GDM1 (cell line): ENCODE measurements around the gene CD70.
"Not testable (repeated sequence)": the region's sequence is repeated elsewhere in the genome, so short reads cannot be mapped to it uniquely, and the experiment has no call there.

Experiments
- DNase-seq: peaks from one replicate; lab custom pipeline; 2025; lab: John Stamatoyannopoulos, UW

CD70 gene

GRCh38 chr19:6597471-6598253 lies 6.7 kb upstream of the CD70 start:
- DNase-seq, result not testable (repeated sequence)

DNA sequence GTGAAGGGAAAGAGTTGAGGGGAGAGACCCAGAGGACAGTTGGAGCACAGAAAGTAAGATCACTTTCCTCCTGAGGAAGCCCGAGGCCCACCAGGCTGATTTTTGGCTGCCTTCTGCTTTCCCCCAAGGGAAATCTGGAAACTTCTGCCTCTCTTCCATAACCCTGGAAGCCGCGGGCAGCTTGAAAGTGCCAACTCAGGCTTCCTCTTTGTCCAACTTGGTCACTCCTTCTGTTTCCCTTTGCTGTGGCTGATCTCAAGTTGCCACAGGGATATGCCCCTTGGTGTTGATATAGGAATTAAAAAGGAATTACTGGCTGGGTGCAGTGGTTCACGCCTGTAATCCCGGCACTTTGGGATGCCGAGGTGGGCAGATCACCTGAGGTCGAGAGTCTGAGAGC lies 5.7 kb upstream of the CD70 start:
- DNase-seq, result no peak

GRCh38 chr19:6593651-6594416 lies 2.9 kb upstream of the CD70 start:
- DNase-seq, result no peak

DNA sequence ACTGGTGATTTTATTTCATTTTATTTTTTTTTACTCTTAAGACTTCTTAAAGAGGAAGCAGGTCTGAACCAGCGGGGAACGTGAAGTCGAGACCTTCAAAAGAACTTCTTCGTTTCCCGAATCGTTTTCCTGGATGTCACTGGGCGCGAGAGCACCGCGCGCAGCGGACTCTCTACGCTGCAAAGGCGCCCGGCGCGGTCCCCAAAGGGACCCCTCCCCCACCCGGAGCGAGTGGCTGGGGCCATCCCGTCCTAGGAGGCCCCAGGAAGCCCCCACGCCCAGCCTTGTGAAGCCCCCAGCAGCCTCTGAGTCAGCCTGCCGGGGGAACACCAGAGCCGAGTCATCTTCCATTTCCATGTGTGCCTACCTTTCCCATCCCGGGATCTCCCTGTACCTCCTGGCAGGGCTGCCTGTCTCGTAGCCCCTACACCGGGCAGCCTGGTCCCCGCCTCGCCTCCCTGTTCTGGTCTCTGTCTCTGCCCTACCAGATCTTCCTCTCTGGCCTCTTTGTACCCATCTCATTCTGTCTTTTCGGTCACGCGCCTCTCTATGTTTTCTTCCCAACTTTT lies 608 bp downstream of the CD70 start:
- no peak for DNase-seq

GRCh38 chr19:6589711-6590257 lies 1.2 kb downstream of the CD70 start:
- DNase-seq, result no peak

DNA sequence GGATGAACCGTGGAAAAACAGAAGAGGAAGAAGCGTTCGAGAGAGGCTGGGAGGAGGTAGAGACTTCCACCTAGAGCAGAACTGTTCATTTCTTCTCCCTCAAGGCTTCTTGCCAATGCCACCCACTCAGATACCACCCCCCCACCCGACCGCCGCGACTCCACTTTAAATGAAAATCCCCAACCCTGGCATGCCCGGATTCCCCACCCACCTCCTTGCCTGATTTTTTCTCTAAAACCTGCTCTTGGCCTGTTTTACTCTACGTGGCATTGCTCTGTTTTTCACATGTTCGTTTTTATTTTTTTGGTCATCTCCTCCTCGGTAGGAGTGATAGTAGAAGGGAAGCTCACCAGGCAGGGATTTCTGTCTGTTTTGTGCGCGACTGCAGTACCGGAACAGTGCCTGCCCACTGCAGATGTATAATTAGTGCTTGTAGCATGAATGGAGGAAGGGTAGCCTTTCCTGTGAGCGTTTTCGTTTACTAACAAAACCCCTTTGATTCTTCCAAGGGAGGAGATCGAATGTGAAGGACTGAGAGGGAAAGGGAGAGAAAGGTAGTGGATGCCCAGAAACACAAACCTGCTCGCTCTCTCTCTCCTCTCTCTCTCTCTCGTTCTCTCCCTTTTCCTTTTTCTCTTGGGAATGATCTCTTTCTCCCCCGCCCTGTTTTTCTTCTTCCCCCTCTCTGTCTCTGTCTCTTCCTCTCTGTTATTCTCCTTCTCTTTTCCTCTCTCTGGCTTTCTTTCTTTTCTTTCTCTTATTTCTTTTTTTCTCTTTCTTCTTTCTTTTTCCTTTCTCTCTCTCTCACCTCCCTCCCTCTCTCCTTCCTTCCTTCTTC lies 2.2 kb downstream of the CD70 start:
- DNase-seq, result no peak

GRCh38 chr19:6587998-6588507 lies 2.9 kb downstream of the CD70 start:
- DNase-seq, result no peak

DNA sequence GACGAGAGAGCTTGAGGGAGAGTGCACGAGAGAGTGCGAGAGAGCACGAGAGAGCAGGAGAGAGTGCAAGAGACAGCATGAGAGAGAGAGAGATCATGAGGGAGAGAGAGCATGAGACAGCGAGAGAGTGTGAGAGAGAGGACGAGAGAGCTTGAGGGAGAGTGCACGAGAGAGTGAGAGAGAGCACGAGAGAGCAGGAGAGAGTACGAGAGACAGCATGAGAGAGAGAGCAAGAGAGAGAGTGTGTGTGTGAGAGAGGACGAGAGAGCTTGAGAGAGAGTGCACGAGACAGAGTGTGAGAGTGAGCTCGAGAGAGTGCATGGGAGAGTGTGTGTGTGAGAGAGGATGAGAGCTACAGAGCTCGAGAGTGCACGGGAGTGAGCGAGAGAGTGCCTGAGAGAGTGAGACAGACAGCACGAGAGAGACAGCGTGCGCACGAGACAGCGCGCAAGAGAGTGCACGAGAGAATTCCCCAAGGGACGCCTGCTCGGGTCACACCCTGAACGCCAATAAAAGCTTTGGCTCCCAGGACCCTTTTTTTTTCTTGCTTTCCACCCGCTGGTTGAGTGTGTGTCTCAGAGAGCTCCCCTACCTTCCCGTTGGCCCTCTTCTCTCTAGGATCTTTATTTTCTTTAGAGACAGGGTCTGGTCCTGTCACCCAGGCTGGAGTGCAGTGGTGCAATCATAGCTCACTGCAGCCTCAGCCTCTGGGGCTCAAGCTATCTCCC lies 3.7 kb downstream of the CD70 start:
- no peak for DNase-seq

GRCh38 chr19:6586726-6587092 lies 4.2 kb downstream of the CD70 start:
- no peak for DNase-seq

GRCh38 chr19:6586056-6586455 lies 4.9 kb downstream of the CD70 start:
- DNase-seq, result no peak

- not testable (repeated sequence) for DNase-seq
These were observed 8.2 kb downstream of the CD70 start for GRCh38 chr19:6582515-6583484.

DNA sequence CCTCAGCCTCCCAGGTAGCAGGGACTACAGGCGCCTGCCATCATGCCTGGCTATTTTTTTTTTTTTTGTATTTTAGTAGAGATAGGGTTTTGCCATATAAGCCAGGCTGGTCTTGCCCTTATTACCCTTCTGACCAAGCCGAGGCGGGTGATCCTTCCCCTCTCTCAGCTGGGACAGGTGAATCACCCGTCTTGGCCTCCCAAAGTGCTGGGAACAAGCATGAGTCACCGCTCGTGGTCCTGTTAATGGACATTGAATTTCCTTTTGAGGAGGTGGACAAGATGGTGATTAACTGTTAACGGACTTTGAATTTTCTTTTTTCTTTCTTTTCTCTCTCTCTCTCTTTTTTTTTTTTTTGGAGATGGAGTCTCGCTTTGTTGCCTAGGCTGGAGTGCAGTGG lies 10.6 kb downstream of the CD70 start:
- no peak for DNase-seq

- no peak for DNase-seq
These were observed 11.3 kb downstream of the CD70 start for GRCh38 chr19:6579450-6580178.

DNA sequence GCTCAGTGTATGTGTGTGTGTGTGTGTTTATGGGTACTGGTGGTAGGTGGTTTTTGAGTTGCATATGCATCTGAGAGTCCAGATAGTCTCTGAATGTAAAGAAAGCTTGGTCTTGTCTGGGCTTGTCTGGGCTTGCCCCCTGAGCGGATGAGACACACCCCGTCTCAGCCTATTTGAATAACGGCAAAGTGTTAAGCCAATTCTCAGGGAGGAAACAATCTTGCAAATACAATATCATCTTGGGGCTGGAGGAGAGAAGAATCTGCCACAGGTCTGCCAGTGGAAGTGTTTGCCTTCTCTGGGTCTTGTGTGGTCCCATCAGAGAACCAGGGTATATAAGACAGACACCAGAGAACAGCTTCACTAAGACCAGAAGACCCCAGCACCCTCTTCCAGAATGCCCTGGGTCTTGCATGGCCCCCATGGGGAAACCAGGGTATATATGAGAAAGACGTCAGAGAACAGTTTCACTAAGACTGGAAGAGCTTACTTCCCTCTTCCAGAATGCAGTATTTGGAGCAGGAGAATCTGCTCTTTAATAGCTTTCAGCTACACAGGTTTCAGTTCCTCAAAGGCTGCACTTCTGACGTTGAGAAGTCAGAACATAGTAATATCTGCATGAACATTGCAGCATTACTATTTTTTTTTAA lies 13.3 kb downstream of the CD70 start:
- DNase-seq, result peak; percentile 88

DNA sequence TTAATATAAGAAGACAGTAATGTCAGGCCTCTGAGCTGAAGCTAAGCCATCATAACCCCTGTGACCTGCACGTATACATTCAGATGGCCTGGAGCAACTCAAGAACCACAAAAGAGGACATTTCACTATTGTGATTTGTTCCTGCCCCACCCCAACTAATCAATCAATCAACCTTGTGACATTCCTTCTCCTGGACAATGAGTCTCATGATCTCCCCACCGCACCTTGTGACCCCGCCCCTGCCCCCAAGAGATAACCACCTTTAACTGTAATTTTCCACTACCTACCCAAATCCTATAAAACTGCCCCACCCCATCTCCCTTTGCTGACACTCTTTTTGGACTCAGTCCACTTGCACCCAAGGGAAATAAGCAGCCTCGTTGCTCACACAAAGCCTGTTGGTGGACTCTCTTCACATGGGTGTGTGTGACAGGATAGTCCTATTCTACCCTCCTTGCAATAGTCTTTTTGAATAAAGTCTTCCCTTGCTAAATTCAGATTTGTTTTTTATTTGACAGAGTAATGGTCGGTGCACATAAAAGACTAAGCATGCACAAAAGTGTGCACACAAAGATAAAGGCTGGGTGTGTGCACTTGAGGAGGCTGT lies 14.0 kb downstream of the CD70 start:
- DNase-seq, result no peak

DNA sequence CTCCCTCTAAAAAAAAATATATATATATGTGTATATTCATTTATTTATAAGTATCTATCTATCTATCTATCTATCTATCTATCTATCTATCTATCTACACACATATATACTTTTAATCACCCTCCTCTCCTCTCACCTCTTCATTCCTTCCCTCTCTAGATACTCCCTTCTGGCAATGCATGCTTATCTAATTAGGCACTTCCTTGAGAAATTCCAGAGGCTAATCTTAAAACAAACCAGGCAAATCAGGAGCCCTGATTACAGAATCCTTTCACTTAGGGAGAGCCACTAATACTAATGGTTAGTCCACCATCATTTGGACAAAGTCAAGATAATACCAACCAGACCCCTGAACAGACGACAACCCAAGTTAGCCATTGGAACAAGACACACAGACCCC lies 17.6 kb downstream of the CD70 start:
- no peak for DNase-seq

DNA sequence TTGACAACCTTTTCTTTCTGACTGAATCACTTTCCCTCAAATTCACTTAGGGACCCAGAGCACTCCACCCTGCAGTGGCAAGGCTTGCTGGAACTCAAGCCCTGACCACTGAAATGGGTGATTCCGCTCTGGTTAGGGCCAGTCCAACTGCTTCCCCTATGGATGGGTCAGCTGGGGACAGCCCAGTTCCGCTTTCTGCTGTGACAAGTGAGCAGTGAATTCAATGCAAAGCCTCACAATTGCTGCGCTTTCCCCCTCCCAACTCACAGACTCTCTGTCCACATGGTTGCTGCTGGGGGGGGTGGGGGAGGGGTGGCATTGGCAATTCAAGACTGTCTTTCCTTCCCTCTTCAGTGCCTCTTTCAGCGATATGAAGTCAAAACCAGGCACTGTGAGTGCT lies 18.7 kb downstream of the CD70 start:
- DNase-seq, result no peak

GRCh38 chr19:6571167-6571566 lies 19.8 kb downstream of the CD70 start:
- DNase-seq, result no peak
